GM18502 (cell line): ENCODE data around the gene MBOAT2.

ENCODE experiments used
- ATAC-seq: cut with Tn5 transposase; IDR thresholded peaks from one replicate; pipeline ENCODE4 v1.9.1; 2021; ENCODE audit warnings: mild to moderate bottlenecking; ENCODE audit not compliant: unreplicated experiment, poor library complexity

Gene MBOAT2

GRCh38 chr2:8839189-8839965, 164.1 kb downstream of the MBOAT2 start:
- no peak for ATAC-seq

- peak; percentile 8 for ATAC-seq
These were observed 165.7 kb downstream of the MBOAT2 start for GRCh38 chr2:8837795-8838140.

GRCh38 chr2:8836971-8837794, 166.3 kb downstream of the MBOAT2 start, which contains the start of gene KIDINS220:
Gene KIDINS220 (minus strand): TSS chr2:8837613. CDS start chr2:8827093, 10,520 bp downstream.
- peak; percentile 90 for ATAC-seq

- no peak for ATAC-seq
These were observed 168.2 kb downstream of the MBOAT2 start for GRCh38 chr2:8835279-8835678.

GRCh38 chr2:8833853-8834252, 169.6 kb downstream of the MBOAT2 start:
- no peak for ATAC-seq

GRCh38 chr2:8831516-8831915, 172.0 kb downstream of the MBOAT2 start:
- ATAC-seq, result no peak

- ATAC-seq, result no peak
These were observed 175.8 kb downstream of the MBOAT2 start for GRCh38 chr2:8827729-8828128.

- ATAC-seq, result no peak
These were observed 181.3 kb downstream of the MBOAT2 start for GRCh38 chr2:8822218-8822617.

- ATAC-seq, result no peak
These were observed 181.9 kb downstream of the MBOAT2 start for GRCh38 chr2:8821276-8822217.

GRCh38 chr2:8819948-8820347, 183.5 kb downstream of the MBOAT2 start:
- ATAC-seq, result no peak

- no peak for ATAC-seq
These were observed 184.3 kb downstream of the MBOAT2 start for GRCh38 chr2:8819194-8819593.

GRCh38 chr2:8817221-8817620, 186.3 kb downstream of the MBOAT2 start:
- no peak for ATAC-seq

- no peak for ATAC-seq
These were observed 196.4 kb downstream of the MBOAT2 start for GRCh38 chr2:8806885-8807704.

GRCh38 chr2:8805278-8806210, 197.9 kb downstream of the MBOAT2 start:
- no peak for ATAC-seq

- ATAC-seq, result peak; percentile 99
These were observed 199.7 kb downstream of the MBOAT2 start for GRCh38 chr2:8803658-8804379.

- ATAC-seq, result no peak
These were observed 200.7 kb downstream of the MBOAT2 start for GRCh38 chr2:8802741-8803140.
